ENCODE data around the gene WBP2. TPM values are rescaled to one million over a fixed set of nuclear protein-coding genes. Genes with fewer than 3 reads are reported as not detected.

The WBP2 gene
- total and polyA plus RNA-seq, 9 of the 15 experiments (the other 6 are each of a cell fraction or from before 2014, with no cell fraction given), result 2.2 to 74.3 (median 20.0) TPM

DNA sequence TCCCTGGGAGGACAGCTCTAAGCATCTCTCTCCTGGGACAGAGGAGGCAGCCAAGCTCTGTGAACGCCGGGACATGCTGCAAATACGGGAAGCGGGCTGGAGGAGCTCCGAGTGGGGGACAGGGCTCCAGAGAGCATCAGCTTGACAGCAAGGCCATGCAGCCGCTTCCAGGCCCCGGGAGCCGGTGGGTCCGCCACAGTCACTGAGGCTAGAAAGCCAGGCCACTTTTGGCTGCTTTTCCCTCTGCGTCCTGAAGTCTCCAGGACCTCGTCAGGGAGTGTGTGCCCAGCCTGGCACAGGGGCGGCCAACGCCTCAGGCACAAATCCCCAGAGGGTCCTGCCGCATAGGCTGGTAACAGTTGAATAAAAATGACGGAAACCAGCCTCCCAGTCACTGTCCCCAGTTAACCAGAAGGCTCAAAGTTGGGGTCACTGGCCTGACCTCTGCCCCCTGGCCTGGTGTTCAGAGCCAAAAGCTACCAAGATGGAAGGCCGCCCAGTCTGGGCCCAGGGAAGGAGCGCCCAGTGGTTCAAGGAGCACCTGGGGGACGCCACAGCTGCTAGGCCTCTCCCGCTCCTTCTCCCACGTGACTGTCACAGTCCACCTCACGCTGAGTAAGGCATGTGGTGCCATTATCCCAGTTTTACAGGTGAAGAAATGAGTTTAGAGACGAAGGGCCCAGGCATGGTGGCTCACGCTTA is 44.8 kb upstream of the WBP2 start:
- BruUV-seq (replicated peaks), result no TSS peak
- no peak for DNase-seq (ENCODE audit: extremely low read depth in 1 of 4, low spot score in 3 of 4)
- peaks cover 12 to 73% of the 10 kb centered on the region in 2 experiments; a peak in 4 of 5 replicates for H3K4me1 ChIP-seq (replicated peaks in 1 of 2; ENCODE audit: control insufficient read depth in 2 of 2, insufficient read depth in 2 of 2, low read length in 2 of 2)
- H3K27me3 ChIP-seq (ENCODE audit: control insufficient read depth in 2 of 2, insufficient read depth in 2 of 2, low read length in 2 of 2), result no peaks in the 10 kb centered on the region
- in situ Hi-C loops (cut with MboI) (no loop called here), intact Hi-C loops (cut with micrococcal nuclease) (no loop called here)
- POLR2A ChIA-PET, result interaction anchor here (0.8 to 15.9 kb wide), 8 partner anchors 10 to 736 kb away, joined by 3 to 169 read pairs (median 4); partner anchors contain the start of genes TRIM47 and WBP2
- ATAC-seq, result no peak
- H3K4me2 ChIP-seq (ENCODE audit: insufficient read depth, low read length), result no peak overlapping the region
- no peaks in the 10 kb centered on the region for H4K20me1 ChIP-seq (replicated peaks; ENCODE audit: control insufficient read depth, insufficient read depth, low read length)
- CTCF ChIA-PET (ENCODE audit: low intra/inter-chr PET ratio), result no interaction called here
- H3K9ac ChIP-seq (ENCODE audit: insufficient read depth in 1 of 2, low read depth in 2 of 2, low read length in 2 of 2), result peak overlapping the region in 1 of 2 experiments; percentile 65; a peak in 2 of 4 replicates
- no peak overlapping the region for H3K27ac ChIP-seq (ENCODE audit: extremely low read depth, low read depth, low read length)
- H2AFZ ChIP-seq (ENCODE audit: low read depth, low read length), result no peak overlapping the region
- peaks cover 67% of the 10 kb centered on the region; the same call in 2 of the 3 replicates for H3K36me3 ChIP-seq (ENCODE audit: control insufficient read depth, insufficient read depth, low read length)
- no peak for FAIRE-seq
- H3K79me2 ChIP-seq (ENCODE audit: control insufficient read depth, insufficient read depth, low read length), result peaks cover 39% of the 10 kb centered on the region
- WGBS (ENCODE audit: insufficient coverage, low coverage, missing lambda C conversion rate), result 94% methylated on average over 18 of the region's 23 CpGs
- TF ChIP-seq POLR2G (IDR thresholded peaks at IDR 0.05; ENCODE audit: low read depth, low read length), result peak; percentile 52; the same call in 1 of the 2 replicates
- TF ChIP-seq SMARCB1 (IDR thresholded peaks at IDR 0.05; ENCODE audit: insufficient read length, low read depth), result no peak
- no peak for TF ChIP-seq MCM7 (IDR thresholded peaks at IDR 0.05)
- no peak for TF ChIP-seq ZNF444 (CRISPR knock-in tag; IDR thresholded peaks at IDR 0.05)
- TF ChIP-seq RBFOX2 (IDR thresholded peaks at IDR 0.05; ENCODE audit: low read depth, low read length), result peak; percentile 50; the same call in 1 of the 2 replicates
- no peaks in the 10 kb centered on the region for H3K9me3 ChIP-seq (replicated peaks; ENCODE audit: control insufficient read depth, insufficient read depth, low read depth, low read length)
- H3K9me1 ChIP-seq (ENCODE audit: control insufficient read depth, insufficient read depth, low read length), result no peaks in the 10 kb centered on the region
- no peak overlapping the region for H3K4me3 ChIP-seq

Data from K562 (cell line).